Lower leg skin (tissue), 4 donors: ENCODE measurements around the gene GAL3ST2. TPM values are rescaled to one million over a fixed set of nuclear protein-coding genes. Genes with fewer than 3 reads are reported as not detected.
A peak's percentile ranks its signal among the peaks of the same experiment; 100 is the strongest.

Source experiments
- DNase-seq, 2 donors: peaks; one replicate each; pipeline ENCODE4 v3.0.0-alpha.2; 2019; ENCODE audit warnings: low spot score in 2 of 2
- H3K4me3 ChIP-seq: fragments of 200-600 bp; sonication (generic); 2 replicates; pipeline ENCODE4 v1.5.1; 2017; ENCODE audit warnings: mild to moderate bottlenecking, low read depth; ENCODE audit not compliant: poor library complexity, severe bottlenecking
- POLR2A ChIP-seq, 2 donors: fragments of 450-650 bp; IDR thresholded peaks; one replicate each; pipeline ENCODE4 v1.6.1; 2016 to 2017; ENCODE audit warnings: antibody characterized with exemption in 2 of 2, mild to moderate bottlenecking in 1 of 2, moderate library complexity in 1 of 2
- WGBS, 2 donors: methylation state at CpG; one replicate each; pipeline ENCODE4 v1.1.5; 2018; 5-methylcytosine and 5-hydroxymethylcytosine counted together
- intact Hi-C: fragments of 100-400 bp; cut with DNase I; formaldehyde crosslinking; loops from one replicate; pipeline ENCODE4 v1.15.0; 2023; ENCODE audit warnings: low total_unique reads
- total RNA-seq, 4 donors: library from RNA; depleted of rRNA; stranded (reverse); fragments of >200 nt; gene quantifications; one replicate each; pipeline ENCODE4 v1.1.0, GENCODE V29; 2016
- TF ChIP-seq, protein P1 (sequence below), 3 donors: fragments of 450-650 bp; IDR thresholded peaks; one replicate each; pipeline ENCODE4 v1.5.1; 2016; ENCODE audit warnings: antibody characterized with exemption in 3 of 3, mild to moderate bottlenecking in 3 of 3, moderate library complexity in 2 of 3

Gene GAL3ST2
- total RNA-seq, 4 donors from 2014 or later, result 0.34 to 4.7 (median 0.54) TPM

DNA sequence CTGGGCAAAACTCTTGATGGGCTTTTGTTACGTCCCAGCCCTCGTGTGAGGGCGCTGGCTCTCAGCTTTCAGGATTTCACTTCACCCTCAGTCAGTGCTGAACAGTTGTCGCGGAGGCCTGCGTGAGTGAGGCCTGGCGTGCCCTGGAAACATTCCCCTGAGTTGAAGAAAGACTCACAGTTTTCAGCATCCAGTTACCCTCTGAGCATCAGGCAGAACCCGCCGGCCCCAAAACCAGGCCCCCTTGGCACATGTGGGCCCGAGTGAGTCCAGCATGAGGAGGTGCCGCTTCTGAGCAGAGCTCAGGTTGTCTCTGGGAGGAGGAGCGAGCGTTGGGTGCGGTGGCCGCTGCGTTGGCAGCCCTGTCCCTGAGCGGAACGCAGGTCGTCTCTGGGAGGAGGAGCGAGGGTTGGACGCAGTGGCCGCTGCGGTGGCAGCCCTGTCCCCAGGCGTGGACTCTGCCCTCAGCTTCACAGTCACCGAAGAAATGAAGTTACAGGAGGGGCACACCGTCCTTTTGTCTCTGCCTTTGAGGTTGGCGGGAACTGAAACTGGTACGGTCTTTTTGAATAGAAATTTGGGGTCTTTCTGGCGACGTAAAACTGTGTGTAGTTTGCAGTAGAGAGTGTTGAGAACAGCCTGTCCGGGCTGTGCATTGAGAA lies 32.2 kb downstream of the GAL3ST2 start, which contains the start of gene NEU4:
TSS of gene NEU4 (plus strand) at position 473 of the 662 bp plus-strand sequence. CDS start 5,292 bp downstream, outside the sequence.
- intact Hi-C loops, result no loop called here
- TF ChIP-seq, protein P1, sequence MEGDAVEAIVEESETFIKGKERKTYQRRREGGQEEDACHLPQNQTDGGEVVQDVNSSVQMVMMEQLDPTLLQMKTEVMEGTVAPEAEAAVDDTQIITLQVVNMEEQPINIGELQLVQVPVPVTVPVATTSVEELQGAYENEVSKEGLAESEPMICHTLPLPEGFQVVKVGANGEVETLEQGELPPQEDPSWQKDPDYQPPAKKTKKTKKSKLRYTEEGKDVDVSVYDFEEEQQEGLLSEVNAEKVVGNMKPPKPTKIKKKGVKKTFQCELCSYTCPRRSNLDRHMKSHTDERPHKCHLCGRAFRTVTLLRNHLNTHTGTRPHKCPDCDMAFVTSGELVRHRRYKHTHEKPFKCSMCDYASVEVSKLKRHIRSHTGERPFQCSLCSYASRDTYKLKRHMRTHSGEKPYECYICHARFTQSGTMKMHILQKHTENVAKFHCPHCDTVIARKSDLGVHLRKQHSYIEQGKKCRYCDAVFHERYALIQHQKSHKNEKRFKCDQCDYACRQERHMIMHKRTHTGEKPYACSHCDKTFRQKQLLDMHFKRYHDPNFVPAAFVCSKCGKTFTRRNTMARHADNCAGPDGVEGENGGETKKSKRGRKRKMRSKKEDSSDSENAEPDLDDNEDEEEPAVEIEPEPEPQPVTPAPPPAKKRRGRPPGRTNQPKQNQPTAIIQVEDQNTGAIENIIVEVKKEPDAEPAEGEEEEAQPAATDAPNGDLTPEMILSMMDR (IDR thresholded peaks at IDR 0.05), result no peak
- TF ChIP-seq POLR2A (IDR thresholded peaks at IDR 0.05), result no peak
- H3K4me3 ChIP-seq, result no peak within 1 kb of the TSS
- 88 to 89% methylated on average over 31 of the region's 31 CpGs for WGBS, 2 donors
- DNase-seq, result peak in 1 of 2 donors; percentile 82

DNA sequence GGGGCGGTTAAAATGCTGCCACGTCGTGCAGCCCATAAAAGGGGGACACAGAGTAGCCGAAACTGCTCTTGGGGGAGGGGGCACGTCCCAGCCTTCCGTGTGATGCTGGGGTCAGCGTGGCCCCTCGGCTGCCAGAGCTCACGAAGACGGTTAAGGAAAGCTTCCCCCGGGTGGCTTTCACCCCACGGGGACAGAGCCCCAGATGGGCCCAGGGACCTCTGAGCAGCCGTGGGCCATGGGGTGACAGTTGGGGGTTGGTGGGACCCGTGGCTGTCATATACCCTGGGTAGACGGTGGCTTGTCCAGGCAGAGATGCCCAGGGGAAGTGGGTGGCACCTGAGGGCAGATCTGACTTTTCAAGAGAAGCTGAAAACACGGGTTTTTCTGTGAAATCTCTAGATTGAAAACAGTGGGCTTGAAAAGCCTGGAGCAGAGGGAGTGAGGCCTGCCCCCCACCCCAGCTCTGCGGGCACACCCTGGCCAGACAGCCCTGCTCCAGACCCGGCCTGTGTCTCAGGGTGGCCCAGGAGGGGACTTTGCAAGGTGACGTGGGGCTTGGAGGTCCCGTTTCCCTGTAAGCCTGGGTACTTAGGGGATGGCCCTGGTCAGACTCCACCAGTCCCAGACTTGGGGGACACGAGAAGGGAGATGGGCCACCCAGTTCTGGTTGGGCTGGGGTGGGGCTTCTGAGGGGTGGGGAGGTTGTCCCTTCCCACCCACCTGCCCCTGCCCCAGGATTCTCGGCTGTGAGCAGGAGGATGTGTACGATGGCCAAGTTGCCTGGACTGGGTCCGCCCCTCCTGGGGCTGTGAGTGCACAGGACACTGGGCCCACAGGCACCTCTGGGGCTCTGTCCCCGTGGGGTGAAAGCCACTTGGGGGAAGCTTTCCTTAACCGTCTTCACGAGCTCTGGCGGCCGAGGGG lies 33.0 kb downstream of the GAL3ST2 start:
- WGBS, 2 donors, result 81 to 83% methylated on average over 26 to 28 of the region's 29 CpGs

DNA sequence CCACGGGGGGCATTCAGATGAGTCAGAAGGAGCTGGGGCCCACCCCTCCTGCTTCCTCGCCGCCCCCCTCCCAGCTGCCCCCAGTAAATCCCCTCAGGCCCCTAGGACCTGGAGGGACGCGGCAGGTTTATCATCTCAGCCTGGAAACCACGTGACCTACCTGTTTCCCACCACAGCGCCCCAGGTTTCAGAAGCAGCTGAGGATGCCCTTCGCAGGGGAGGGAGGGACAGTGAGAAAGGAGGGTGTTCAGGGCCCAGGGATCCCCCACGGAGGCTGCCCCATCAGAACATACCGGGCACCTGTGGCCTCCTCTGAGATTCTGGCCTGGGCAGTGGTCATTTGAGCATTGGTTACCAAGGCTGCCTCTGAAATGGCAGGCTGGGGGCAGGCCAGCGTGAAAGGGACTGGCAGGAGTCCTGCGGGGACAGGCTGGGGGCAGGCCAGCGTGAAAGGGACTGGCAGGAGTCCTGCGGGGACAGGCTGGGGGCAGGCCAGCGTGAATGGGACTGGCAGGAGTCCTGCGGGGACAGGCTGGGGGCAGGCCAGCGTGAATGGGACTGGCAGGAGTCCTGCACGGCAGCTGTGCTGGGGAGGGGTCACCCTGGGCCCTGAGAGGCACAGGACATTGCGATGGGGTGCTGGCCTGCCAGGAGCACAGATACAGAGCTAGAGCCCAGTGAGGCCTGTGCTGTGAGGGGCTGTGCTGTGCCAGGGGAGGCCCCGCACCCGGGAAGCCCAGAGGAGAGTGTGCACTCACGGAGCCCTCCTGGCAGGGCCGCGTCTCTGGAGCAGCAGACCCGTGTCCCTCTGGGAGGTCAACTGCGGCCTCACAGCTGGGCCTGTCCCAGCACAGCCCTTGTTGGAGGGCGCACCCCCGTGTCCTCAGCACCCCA lies 33.9 kb downstream of the GAL3ST2 start:
- 70 to 85% methylated on average over 10 to 24 of the region's 28 CpGs for WGBS, 2 donors
- intact Hi-C loops, result no loop called here
- TF ChIP-seq, protein P1 (IDR thresholded peaks at IDR 0.05), result no peak
- no peak for TF ChIP-seq POLR2A (IDR thresholded peaks at IDR 0.05)
- DNase-seq, result peak in 1 of 2 donors; percentile 72
- H3K4me3 ChIP-seq, result no peak overlapping the region

More for the DNA sequence above, 33.0 kb downstream of the GAL3ST2 start:
- H3K4me3 ChIP-seq, result no peak overlapping the region
- peak in 1 of 2 donors; percentile 82 for DNase-seq
- intact Hi-C loops, result no loop called here
- TF ChIP-seq, protein P1 (IDR thresholded peaks at IDR 0.05), result no peak
- no peak for TF ChIP-seq POLR2A (IDR thresholded peaks at IDR 0.05)

DNA sequence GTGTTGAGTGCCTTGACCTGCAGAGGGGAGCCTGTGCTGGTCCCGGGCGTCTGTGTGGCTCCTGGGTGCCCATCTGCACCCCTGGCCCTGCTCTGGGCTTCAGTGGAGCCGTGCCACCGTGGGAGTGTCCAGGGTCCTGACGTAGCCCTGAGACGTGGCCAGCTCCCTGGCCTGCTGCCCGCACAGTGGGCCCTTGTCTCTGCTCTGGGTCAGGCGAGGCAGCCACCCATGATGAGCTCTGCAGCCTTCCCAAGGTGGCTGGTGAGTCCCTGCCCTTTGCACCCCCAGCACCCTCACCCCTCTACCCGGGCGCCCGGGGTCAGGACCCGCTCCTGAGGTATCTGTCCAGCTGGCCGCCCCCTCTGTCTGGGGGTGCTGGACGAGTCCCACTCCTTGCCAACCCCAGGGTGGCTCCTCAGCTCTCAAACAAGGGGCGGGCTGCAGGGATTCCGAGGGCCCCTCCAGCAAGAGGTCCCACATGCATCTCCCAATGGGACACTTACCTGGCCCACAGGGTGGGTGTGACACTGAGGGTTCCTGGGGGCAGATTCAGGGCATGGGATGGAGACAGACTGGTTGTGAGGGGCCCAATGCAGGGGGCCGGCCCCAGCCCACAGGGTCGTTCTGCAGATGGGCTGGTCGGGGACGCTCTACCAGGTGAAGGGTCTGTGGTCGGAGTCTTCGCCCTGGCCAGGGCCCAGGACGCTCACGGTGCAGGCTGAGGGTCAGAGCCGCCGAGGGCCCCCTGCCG lies 34.8 kb downstream of the GAL3ST2 start:
- intact Hi-C loops, result no loop called here
- 81% methylated on average over 19 to 20 of the region's 27 CpGs for WGBS, 2 donors
- peak in 1 of 2 donors; percentile 86 for DNase-seq
- TF ChIP-seq, protein P1 (IDR thresholded peaks at IDR 0.05), result no peak
- TF ChIP-seq POLR2A (IDR thresholded peaks at IDR 0.05), result no peak
- H3K4me3 ChIP-seq, result no peak overlapping the region
